SK-N-SH (cell line): ENCODE measurements around the gene TCEA2. TPM values are rescaled to one million over a fixed set of nuclear protein-coding genes. Genes with fewer than 3 reads are reported as not detected.
A peak's percentile ranks its signal among the peaks of the same experiment; 100 is the strongest.

ENCODE experiments used
- CTCF ChIA-PET: fragments of 300-600, 350-600 bp; formaldehyde crosslinking; extraction: SDS; loops from one replicate; lab custom pipeline; 2021; lab: Yijun Ruan, JAX
- POLR2A ChIA-PET: fragments of 350-600 bp; sonication (Branson Sonifier 250); formaldehyde crosslinking; extraction: SDS; loops from one replicate; lab custom pipeline; 2020; ENCODE audit warnings: antibody characterized with exemption, inconsistent platforms; lab: Yijun Ruan, JAX
- DNase-seq: peaks from one replicate; pipeline ENCODE4 v3.0.0; 2012
- H2AFZ ChIP-seq: fragments of 200-600 bp; sonication (generic); 2 replicates; pipeline ENCODE4 v1.8.1; 2016; ENCODE audit warnings: antibody characterized with exemption, mild to moderate bottlenecking, low read depth
- H3F3A ChIP-seq: fragments of 200-600 bp; sonication (generic); replicated peaks from 2 replicates; pipeline ENCODE3; 2016; ENCODE audit warnings: antibody characterized with exemption, mild to moderate bottlenecking; ENCODE audit not compliant: insufficient read depth
- H3K27ac ChIP-seq, 2 experiments: fragments of 200-500 bp in 1 of 2; fragments of 200-600 bp in 1 of 2; sonication (Bioruptor generic) in 1 of 2; sonication (generic), shearing (Covaris generic) in 1 of 2; 2 replicates each; pipeline versions ENCODE4 v1.5.1 to v1.6.1; 2014 to 2016; ENCODE audit warnings: low read depth in 2 of 2, inconsistent platforms in 1 of 2, low read length in 1 of 2, mild to moderate bottlenecking in 1 of 2, mixed read lengths in 1 of 2
- H3K27me3 ChIP-seq: fragments of 200-600 bp; sonication (generic), shearing (Covaris generic); 2 replicates; pipeline ENCODE4 v1.6.1; 2016; ENCODE audit warnings: mixed run types; ENCODE audit not compliant: insufficient read depth
- H3K36me3 ChIP-seq, 2 experiments: fragments of 200-500 bp in 1 of 2; fragments of 200-600 bp in 1 of 2; sonication (Bioruptor generic) in 1 of 2; sonication (generic) in 1 of 2; replicated peaks in 1 of 2; 2 replicates each; pipeline versions ENCODE3 to v1.5.1; 2014 to 2016; ENCODE audit warnings: low read length in 1 of 2, mild to moderate bottlenecking in 1 of 2; ENCODE audit not compliant: insufficient read depth in 2 of 2, control insufficient read depth in 1 of 2
- H3K4me1 ChIP-seq, 2 experiments: fragments of 200-500 bp in 1 of 2; fragments of 200-600 bp in 1 of 2; sonication (Bioruptor generic) in 1 of 2; sonication (generic), shearing (Covaris generic) in 1 of 2; 2 replicates each; pipeline versions ENCODE4 v1.5.1 to v1.6.1; 2014 to 2016; ENCODE audit warnings: low read depth in 1 of 2, low read length in 1 of 2, mixed run types in 1 of 2; ENCODE audit not compliant: insufficient read depth in 2 of 2, control insufficient read depth in 1 of 2
- H3K4me2 ChIP-seq: fragments of 200-600 bp; sonication (generic), shearing (Covaris generic); 2 replicates; pipeline ENCODE4 v1.6.1; 2017; ENCODE audit warnings: mixed run types
- H3K4me3 ChIP-seq, 2 experiments: fragments of 200-500 bp in 1 of 2; fragments of 200-600 bp in 1 of 2; sonication (Bioruptor generic) in 1 of 2; sonication (generic), shearing (Covaris generic) in 1 of 2; 2 replicates each; pipeline versions ENCODE4 v1.5.1 to v1.8.1; 2014 to 2016; ENCODE audit warnings: low read depth in 2 of 2, inconsistent platforms in 1 of 2, low read length in 1 of 2, mild to moderate bottlenecking in 1 of 2, mixed read lengths in 1 of 2, moderate library complexity in 1 of 2
- H3K79me2 ChIP-seq: fragments of 200-600 bp; sonication (generic); 2 replicates; pipeline ENCODE4 v1.8.1; 2017; ENCODE audit warnings: mild to moderate bottlenecking; ENCODE audit not compliant: insufficient read depth
- H3K9ac ChIP-seq: fragments of 200-600 bp; sonication (generic); 2 replicates; pipeline ENCODE4 v1.6.1; 2017; ENCODE audit warnings: mixed run types
- H3K9me2 ChIP-seq: fragments of 200-600 bp; sonication (generic); 2 replicates; pipeline ENCODE4 v1.6.1; 2017; ENCODE audit warnings: mixed run types
- H3K9me3 ChIP-seq: fragments of 200-600 bp; sonication (generic); 2 replicates; pipeline ENCODE4 v1.6.1; 2017; ENCODE audit warnings: mixed run types, mild to moderate bottlenecking, moderate library complexity
- H4K20me1 ChIP-seq: fragments of 200-600 bp; sonication (generic); 2 replicates; pipeline ENCODE4 v1.6.1; 2017; ENCODE audit warnings: mild to moderate bottlenecking, mixed run types; ENCODE audit not compliant: insufficient read depth
- CTCF ChIP-seq: fragments of 200-600 bp; sonication (generic); IDR thresholded peaks from 2 replicates; pipeline ENCODE4 v1.6.1; 2017; ENCODE audit warnings: antibody characterized with exemption, mild to moderate bottlenecking, moderate library complexity
- ELF1 ChIP-seq: IDR thresholded peaks from 2 replicates; pipeline ENCODE4 v1.4.0; 2012
- EP300 ChIP-seq, 2 experiments: IDR thresholded peaks; 2 replicates each; pipeline versions ENCODE4 v1.4.0 to v1.6.1; 2012; ENCODE audit warnings: borderline replicate concordance in 1 of 2, low read depth in 1 of 2, low read length in 1 of 2
- FOSL2 ChIP-seq: IDR thresholded peaks from 2 replicates; pipeline ENCODE4 v1.4.0; 2012; ENCODE audit warnings: low read depth, mild to moderate bottlenecking, moderate library complexity, borderline replicate concordance
- GABPA ChIP-seq: IDR thresholded peaks from 2 replicates; pipeline ENCODE4 v1.4.0; 2012; ENCODE audit warnings: low read depth, mild to moderate bottlenecking
- GATA2 ChIP-seq: sonication (generic); formaldehyde crosslinking; IDR thresholded peaks from 2 replicates; pipeline ENCODE4 v1.5.0; 2020; ENCODE audit warnings: mild to moderate bottlenecking, missing genetic modification reagents
- MAX ChIP-seq: IDR thresholded peaks from 2 replicates; pipeline ENCODE4 v1.4.0; 2012; ENCODE audit warnings: low read depth
- MEF2A ChIP-seq: IDR thresholded peaks from 2 replicates; pipeline ENCODE4 v1.4.0; 2012; ENCODE audit warnings: low read depth, borderline replicate concordance
- POLR2AphosphoS5 ChIP-seq: IDR thresholded peaks from 2 replicates; pipeline ENCODE4 v1.6.1; 2012; ENCODE audit warnings: low read depth, low read length
- RAD21 ChIP-seq: IDR thresholded peaks from 2 replicates; pipeline ENCODE4 v1.6.1; 2012; ENCODE audit warnings: mild to moderate bottlenecking, low read length
- REST ChIP-seq: IDR thresholded peaks from 2 replicates; pipeline ENCODE4 v1.6.1; 2012; ENCODE audit warnings: mild to moderate bottlenecking, low read depth, low read length, moderate library complexity
- RFX5 ChIP-seq: IDR thresholded peaks from 2 replicates; pipeline ENCODE4 v1.6.1; 2012; ENCODE audit warnings: mild to moderate bottlenecking, improper control_type of control experiment, low read length
- RXRA ChIP-seq: IDR thresholded peaks from 2 replicates; pipeline ENCODE4 v1.4.0; 2012; ENCODE audit warnings: low read depth, mild to moderate bottlenecking, borderline replicate concordance
- TCF12 ChIP-seq: IDR thresholded peaks from 2 replicates; pipeline ENCODE4 v1.4.0; 2012
- USF1 ChIP-seq: IDR thresholded peaks from 2 replicates; pipeline ENCODE4 v1.4.0; 2012; ENCODE audit warnings: low read depth, borderline replicate concordance
- USF2 ChIP-seq: fragments of 150-350 bp; IDR thresholded peaks from 2 replicates; pipeline ENCODE4 v1.6.1; 2017; ENCODE audit warnings: antibody characterized with exemption, low read length, low read depth, borderline replicate concordance
- YY1 ChIP-seq: IDR thresholded peaks from 2 replicates; pipeline ENCODE4 v1.4.0; 2012; ENCODE audit warnings: low read depth, mild to moderate bottlenecking
- WGBS: methylation state at CpG from one replicate; pipeline ENCODE4 v1.1.6; 2017; ENCODE audit warnings: low lambda C conversion rate; 5-methylcytosine and 5-hydroxymethylcytosine counted together
- polyA plus RNA-seq, 3 experiments: library from polyadenylated mRNA; depleted of rRNA; stranded (reverse); fragments of >200 nt; gene quantifications; 2 replicates each; pipeline ENCODE4 v1.2.3, GENCODE V29; 2012

Gene TCEA2
- polyA plus RNA-seq, 1 of the 3 experiments (the other 2 are of a cell fraction) = 98.9 TPM

GRCh38 chr20:64092258-64093012 lies 29.4 kb downstream of the TCEA2 start:
- Histone ChIP-seq H3K27me3 (no peaks in the 10 kb centered on the region), H3F3A (no peaks in the 10 kb centered on the region), H3K4me1 (peaks cover 0 to 28% of the 10 kb centered on the region in 2 experiments; a peak in 1 of 4 replicates), H3K9me2 (no peaks in the 10 kb centered on the region), H3K9ac (no peak overlapping the region), H3K4me2 (no peak overlapping the region), H3K4me3 (no peak overlapping the region), H4K20me1 (no peaks in the 10 kb centered on the region), H2AFZ (no peak overlapping the region), H3K36me3 (no peaks in the 10 kb centered on the region), H3K27ac (peak overlapping the region in 1 of 2 experiments; percentile 8; a peak in 1 of 4 replicates), H3K9me3 (no peaks in the 10 kb centered on the region), H3K79me2 (no peaks in the 10 kb centered on the region)
- POLR2A ChIA-PET = no interaction called here
- CTCF ChIA-PET = interaction anchor here (0.9 to 2.6 kb wide), 7 partner anchors 9 to 28 kb away, joined by 3 to 12 read pairs (median 7); no protein-coding TSS in a partner anchor
- no peak for DNase-seq
- no peak for TF ChIP-seq GATA2 (CRISPR knock-in tag)
- no peak for TF ChIP-seq REST
- no peak for TF ChIP-seq EP300 (IDR thresholded peaks at IDR 0.05; ENCODE audit: borderline replicate concordance in 1 of 2, low read depth in 1 of 2, low read length in 1 of 2)
- TF ChIP-seq USF1 = no peak
- no peak for TF ChIP-seq FOSL2
- no peak for TF ChIP-seq CTCF
- no peak for TF ChIP-seq POLR2AphosphoS5
- TF ChIP-seq MAX = no peak
- no peak for TF ChIP-seq RAD21
- TF ChIP-seq ELF1 = no peak
- no peak for TF ChIP-seq USF2
- TF ChIP-seq GABPA = no peak
- TF ChIP-seq RFX5 = no peak
- no peak for TF ChIP-seq RXRA
- no peak for TF ChIP-seq MEF2A
- no peak for TF ChIP-seq TCF12
- no peak for TF ChIP-seq YY1
- 88% methylated on average over 6 of the region's 27 CpGs for WGBS
